ENCODE measurements around the gene NEIL3.

DNA sequence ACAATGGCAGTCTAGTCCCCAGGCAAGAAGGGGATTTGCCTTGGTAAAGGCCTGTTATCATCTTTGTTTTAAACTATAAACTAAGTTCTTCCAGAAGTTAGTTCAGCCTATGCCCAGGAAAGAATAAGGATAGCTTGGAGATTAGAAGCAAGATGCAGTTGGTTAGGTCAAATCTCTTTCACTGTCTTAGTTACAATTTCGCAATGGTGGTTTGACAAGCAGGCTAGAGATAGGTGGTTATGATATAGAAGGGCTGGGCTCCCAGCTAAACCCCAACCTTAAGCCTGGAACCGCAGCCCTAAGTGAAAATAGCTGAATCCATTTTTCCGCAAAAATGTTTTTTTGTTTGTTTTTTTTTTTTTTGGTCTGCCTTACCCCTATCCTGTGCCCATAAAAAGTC is 41.8 kb upstream of the NEIL3 start:
- TF ChIP-seq, protein P1, sequence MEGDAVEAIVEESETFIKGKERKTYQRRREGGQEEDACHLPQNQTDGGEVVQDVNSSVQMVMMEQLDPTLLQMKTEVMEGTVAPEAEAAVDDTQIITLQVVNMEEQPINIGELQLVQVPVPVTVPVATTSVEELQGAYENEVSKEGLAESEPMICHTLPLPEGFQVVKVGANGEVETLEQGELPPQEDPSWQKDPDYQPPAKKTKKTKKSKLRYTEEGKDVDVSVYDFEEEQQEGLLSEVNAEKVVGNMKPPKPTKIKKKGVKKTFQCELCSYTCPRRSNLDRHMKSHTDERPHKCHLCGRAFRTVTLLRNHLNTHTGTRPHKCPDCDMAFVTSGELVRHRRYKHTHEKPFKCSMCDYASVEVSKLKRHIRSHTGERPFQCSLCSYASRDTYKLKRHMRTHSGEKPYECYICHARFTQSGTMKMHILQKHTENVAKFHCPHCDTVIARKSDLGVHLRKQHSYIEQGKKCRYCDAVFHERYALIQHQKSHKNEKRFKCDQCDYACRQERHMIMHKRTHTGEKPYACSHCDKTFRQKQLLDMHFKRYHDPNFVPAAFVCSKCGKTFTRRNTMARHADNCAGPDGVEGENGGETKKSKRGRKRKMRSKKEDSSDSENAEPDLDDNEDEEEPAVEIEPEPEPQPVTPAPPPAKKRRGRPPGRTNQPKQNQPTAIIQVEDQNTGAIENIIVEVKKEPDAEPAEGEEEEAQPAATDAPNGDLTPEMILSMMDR (IDR thresholded peaks at IDR 0.05) = no peak
- TF ChIP-seq EP300 (IDR thresholded peaks at IDR 0.05) = no peak
- TF ChIP-seq POLR2A (IDR thresholded peaks at IDR 0.05) = no peak
